ENCODE data around the gene RPS3.

RPS3 gene

DNA sequence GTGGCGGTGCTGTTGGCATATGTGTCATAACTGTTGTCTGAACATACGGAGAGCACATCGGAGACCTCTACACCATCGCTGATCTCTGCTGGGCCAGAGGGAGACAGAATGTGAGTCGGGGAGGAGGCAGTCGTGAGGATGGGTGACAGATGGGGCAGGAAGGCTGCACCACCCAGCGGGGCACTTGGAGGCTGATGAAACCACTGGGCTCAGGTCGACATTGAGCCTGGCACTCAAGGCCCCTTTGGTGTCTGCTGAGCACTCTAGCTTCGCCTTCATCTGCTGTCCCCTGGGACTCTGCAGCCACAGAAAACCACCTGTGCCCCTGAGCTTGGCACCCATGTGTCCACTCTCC lies 36.2 kb downstream of the RPS3 start:
- no peak for DNase-seq (ENCODE audit: low read depth)

DNA sequence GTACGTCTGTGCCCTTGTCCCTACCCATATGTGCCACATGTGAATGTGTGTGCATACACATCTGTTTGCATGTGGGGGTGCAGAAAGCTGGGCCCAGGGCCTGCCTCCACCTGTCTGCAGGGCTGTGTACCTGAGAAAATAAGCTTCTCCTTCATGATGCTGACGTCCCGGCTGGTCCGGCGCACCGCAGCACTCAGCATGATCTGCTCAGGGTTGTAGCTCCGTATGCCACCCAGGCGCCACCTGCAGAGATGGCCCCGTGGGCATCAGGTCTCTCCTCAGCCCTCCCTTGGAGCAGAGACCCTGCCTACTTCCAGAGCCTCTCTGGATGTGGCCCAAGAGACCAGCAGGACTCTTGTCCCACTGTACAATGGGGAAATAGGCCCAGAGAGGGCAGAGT lies 37.5 kb downstream of the RPS3 start:
- no peak for DNase-seq (ENCODE audit: low read depth)

DNA sequence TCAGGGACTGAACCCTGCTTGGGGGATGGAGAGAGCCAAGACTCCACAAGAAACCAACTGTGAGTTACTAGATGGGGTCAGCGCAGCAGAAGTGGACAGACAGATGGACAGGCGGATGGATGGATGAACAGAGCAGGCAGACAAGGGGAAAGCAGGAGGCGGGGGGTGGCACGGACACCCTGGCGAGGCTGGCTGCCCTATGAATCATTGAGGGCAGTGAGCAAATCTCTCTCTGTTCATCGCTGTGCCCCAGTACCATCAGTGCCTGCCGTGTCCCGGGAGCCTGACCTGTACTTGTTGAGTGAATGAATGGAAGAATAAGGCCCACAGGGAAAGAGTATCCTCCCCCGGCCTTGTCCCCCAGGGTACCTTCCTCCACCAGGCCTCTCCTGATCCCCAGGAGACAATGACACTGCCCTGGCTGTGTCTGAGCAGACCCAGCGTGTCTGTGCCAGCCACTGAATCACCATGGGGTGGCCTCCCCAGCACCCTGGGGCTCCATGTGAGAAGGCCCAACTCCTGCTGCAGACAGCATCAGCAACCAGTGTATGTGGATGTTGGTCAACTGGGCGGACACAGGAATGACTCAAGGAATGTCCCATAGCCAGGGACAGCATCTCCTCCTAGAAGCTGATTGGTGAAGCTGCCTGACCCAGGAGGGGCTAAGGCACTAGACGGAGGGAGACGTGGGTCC lies 38.8 kb downstream of the RPS3 start:
- no peak for DNase-seq (ENCODE audit: low read depth)

DNA sequence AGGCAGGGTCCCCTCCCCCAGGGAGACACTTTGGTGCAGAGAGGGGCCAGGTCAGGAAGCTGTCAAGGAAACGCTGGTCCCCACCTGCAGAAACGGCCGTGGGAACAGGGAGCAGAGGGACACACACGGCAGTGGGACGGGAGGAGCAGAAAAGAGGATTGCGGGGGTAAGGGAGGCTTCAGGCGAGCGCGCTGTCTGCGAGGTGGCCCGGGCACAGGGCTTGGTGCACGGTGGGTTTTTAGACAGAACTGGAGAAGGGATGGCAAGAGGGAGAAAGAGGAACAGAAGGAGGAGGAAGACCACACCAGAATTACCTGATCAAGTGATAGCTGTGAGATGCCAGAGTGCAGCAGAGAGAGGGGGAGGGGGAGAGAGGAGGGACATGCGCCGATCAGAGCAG lies 39.7 kb downstream of the RPS3 start:
- DNase-seq (ENCODE audit: low read depth) = no peak

DNA sequence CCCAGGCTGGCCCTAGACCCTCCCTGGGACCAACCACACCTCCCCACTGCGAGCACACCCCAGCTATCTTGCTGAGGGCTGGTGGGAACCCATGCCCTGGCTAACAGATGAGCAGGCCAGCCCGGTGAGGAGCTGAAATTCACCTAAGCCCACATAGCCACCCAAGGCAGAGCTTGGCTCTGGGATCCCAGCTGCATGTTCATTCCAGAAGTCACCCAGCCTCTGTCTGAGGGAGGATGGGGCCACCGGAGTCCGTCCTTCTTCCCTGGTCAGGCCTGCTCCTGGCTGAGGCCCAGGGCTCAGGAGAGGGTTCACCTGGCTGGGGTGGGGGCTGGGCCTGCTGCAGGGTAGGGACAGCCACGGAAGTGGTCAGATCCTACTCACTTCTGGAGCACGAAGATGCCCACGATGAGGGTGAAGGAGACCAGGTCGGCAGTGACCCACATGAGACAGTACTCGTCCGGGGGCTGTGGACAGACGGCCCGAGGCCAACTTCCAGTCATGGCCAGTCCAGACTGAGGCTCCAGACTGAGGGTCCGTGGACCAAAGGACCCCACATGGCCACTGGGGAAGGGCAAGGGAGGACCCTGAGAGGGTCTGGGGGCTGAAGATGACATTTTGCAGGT lies 40.3 kb downstream of the RPS3 start:
- no peak for DNase-seq (ENCODE audit: low read depth)

DNA sequence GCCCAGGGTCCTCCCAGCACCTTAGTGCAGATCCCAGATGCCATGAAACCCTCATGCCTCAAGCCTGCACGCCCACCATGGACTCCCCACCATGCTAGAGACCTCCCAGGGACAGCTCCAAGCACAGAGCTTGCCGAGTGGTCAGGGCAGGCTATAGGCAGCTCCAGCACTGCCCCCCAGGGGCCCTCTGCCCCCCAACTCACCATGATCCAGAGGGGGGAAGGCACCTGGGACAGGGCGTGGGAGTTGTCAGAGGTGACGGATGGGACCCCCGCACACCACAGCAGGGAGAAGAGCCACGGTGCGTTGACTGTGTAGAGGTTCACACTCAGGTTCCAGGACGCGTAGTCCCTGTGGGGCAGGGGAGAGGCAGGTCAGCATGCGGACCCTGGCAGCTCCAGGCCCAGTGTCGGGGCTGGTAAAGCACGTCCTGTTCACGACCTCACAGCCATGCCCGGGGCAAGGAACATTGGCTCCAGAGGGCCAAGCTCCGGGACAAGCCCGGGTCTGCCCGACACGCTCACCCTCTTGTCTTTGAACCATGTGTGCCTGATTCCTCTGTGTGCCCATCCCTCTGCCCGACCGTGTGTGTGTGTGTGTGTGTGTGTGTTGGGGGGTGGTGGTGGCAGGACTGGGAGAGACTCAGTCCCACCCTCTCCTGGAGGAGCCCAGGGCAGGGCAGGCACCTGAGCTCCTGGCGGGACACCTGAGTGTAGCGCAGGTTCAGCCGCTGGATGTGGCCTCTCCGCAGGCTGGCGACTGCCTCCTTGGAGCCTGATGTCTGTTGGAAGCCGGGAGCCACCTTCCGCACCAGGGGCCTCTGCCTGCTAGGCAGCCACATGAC lies 41.9 kb downstream of the RPS3 start:
- no peak for DNase-seq (ENCODE audit: low read depth)

DNA sequence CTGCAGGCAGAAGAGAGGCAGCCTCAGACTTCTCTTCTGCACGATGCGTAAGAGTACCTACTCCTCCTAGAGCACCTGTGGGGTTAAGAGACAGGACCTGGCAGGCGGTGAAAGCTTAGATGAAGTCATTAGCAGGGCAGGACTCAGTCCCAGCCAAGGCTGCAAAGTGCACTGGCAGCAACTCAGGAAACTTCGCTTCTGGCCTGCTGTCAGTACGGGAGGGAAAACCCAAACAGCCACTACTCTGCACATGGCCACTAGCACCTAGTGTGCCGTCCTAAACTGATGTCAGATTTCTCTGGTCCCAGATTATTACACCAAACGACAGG lies 42.5 kb downstream of the RPS3 start:
- no peak for DNase-seq (ENCODE audit: low read depth)

DNA sequence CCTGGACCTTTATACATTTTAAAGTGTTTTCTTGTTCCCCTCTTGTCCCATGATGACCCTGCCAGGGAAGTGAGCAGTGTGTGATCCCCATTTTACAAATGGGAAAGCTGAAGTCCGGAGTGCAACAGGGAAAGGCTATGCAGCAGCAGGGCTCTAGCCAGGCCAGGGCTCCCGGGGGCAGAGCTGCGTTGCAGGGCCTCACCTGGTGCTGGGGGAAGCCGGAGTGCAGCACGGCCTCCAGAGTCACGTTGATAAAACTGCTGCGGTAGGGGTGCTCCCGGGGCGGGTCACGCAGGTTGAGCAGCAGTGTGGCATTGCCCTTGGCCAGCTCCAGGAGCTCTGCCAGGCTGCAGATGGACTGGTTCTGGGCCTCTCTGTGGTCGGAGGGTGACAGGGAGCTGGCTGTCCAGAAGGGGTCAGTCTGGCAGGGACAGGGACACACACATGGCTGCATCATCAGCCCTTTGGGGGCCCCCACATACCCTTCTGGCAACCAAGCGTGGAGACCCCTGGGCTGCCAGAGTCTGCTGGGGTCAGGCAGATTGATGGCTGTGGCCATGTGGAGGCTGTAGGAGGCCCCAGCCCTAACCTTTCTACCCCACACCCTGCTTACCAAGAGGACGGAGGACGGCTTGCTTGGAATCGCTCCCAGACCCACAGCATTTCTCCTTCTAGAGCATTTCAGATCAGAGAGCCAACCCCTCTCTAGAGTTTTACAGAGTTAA lies 43.0 kb downstream of the RPS3 start:
- no peak for DNase-seq (ENCODE audit: low read depth)

DNA sequence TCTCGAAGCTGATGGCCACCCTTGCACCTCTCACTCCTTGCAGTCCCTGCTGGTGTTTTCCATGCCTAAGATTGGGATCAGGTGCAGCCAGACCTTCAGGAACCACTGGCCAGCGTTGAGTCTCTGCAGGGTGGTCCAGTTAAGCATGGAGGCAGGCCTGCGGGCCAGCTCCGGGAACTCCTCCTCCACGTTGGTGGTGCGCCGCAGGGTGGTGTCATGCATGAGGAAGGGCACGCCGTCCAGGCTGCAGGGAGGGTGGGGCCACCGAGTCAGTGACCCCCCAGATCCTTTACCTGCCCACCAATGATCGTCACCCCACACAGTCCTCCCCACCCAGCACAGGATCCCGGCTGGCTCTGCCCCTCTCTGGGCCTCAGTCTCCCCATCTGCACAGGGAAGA lies 43.7 kb downstream of the RPS3 start:
- DNase-seq (ENCODE audit: low read depth) = no peak

DNA sequence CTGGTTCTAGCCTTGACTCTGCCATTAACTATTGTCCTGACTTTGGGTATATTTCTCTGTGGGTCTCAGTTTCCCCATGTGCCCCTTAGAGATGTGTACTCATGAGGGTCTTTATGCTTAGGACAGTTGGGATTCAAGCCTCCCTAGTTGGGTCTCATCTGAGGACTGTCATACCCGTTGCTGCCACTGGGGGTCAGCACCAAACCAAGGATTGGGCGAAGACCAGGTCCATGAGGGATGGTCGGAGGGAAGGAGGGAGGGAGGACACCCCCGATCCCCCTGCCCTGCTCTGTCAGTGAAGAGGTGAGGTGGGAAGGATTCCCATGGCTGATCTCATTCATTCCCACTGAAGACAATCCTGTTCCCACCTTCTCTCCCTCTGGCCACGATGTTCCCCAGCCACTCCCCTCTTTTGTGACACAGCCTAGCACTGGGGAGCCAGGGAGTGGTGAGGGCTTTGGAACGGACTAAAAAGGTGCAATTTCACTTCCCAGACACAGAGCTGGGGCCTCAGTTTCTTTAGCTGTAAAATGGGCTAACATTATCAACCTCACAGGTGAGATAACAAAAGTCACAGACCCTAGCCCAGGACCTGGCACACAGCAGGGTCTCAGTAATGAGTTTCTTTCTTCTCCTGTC lies 46.1 kb downstream of the RPS3 start:
- DNase-seq (ENCODE audit: low read depth) = no peak

DNA sequence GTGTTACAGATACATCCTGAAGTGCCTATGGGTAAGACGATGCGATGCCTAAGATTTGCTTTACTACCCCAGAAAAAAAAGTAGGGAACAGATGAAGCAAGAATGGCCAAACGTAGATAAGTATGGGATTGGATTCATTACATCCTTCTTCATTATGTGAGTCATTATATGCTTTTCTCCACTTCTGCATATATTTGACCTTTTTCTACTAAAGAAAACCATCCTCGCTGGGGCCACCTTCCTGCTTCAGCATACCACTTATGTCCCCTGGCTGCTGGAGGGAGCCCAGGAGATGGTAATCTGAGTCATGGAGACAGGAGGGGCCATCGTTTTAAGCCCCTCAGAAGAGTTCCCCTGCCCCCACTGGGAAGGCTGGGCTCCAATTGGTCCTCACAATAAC lies 48.1 kb downstream of the RPS3 start:
- no peak for DNase-seq (ENCODE audit: low read depth)

DNA sequence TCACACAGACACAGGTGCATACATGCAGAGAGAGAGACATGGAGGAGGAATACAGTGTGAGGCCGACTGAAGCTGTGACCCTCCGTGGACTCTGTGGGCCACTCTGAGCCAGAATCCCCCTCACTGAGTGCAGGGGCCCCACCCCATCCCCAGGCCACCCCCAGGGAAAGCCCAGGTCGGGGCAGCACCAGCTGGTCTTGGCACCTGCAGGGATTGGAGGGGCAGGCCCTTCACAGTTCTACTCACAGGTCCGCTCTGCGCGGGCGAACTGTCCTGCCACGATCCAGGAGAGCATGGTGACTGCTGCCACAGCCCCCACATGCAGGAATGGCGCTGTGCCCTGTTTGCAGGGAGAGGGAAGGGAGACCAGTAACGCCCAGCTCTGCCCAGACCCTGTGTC lies 50.0 kb downstream of the RPS3 start:
- DNase-seq (ENCODE audit: low read depth) = no peak

DNA sequence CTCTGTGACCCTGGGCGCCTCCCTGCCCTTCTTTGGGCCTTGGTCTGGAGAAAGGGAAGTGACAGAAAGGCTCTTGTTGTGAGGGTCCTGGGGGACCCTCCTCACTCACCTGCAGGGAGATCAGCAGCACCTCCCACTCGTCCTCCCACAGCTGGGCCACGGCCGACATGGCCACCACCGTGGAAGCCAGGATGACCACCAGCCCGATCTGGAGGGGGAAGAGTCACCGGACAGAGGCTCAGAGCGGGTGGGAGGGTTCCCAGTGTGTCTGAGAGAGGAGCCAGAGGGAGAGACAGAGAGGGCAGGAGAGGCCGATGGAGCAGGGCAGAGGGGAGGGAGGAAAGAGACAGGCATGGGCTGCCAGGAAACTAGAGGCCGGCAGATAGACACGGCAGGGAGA lies 50.5 kb downstream of the RPS3 start:
- DNase-seq (ENCODE audit: low read depth) = no peak

DNA sequence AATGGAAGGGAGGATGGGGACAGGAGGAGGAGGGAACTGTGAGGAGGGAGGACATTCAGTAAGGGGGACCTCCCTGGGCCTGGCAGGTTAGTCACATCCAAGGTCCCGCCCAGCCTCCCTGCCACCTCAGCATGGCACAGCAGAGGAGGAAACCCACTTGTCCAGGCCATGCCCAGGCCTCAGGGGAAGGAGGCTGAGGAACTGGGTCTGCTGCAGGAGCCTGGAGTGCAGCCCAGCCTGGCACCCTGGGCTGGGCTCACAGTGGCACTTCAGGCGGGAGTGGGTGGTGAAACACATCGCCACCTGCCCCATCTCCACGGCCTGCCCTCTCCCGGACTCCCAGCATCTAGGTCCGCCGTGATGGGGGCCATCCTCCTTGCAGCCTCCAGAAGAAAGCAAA lies 50.9 kb downstream of the RPS3 start:
- DNase-seq (ENCODE audit: low read depth) = no peak

DNA sequence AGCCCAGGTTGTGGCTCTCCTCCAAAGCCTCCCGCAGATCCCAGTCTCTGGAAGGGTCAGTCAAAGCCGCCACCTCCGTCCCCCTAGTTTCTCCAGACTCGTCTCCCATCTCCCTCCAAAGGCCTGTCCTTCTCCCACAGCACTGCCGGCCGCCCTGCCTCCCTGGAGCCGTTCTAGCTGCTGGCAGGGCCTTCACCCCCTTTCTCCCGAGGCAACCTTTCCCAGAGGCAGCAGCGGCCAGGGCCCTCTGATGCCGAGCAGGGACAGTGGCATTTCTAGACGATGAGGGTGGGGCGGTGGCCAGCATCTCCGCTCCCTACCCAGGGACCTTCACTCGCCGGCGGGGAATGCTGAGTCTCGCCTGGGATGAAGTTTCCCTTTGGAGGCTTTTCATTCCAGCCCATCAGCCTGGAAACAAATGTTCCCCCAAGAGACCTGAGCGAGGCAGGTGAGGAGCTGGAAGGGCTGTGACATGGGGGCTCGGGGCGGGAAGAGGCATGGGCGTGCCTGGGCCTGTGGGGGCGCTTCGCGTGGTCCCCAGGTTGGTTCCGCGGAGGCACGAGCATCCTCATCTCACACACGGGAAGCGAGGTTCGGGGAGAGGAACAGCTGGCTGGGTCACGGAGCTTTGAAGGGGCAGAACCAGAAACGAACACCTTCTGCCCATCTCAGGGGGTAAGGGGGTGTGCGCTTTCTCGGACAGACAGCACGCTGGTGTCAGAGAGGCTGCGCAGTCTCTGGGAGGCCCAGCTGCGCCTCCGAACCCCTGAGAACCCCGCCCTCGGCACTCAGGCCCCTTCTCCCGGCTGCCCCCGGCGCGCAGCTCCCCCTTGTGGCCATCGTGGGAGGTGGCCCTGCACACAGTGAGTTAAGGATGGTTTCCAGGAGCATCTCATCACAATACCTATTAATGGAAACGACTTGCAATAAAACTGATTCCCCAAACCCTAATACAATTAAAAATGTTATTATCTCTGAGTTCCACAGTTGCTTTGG lies 51.8 kb downstream of the RPS3 start:
- no peak for DNase-seq (ENCODE audit: low read depth)

DNA sequence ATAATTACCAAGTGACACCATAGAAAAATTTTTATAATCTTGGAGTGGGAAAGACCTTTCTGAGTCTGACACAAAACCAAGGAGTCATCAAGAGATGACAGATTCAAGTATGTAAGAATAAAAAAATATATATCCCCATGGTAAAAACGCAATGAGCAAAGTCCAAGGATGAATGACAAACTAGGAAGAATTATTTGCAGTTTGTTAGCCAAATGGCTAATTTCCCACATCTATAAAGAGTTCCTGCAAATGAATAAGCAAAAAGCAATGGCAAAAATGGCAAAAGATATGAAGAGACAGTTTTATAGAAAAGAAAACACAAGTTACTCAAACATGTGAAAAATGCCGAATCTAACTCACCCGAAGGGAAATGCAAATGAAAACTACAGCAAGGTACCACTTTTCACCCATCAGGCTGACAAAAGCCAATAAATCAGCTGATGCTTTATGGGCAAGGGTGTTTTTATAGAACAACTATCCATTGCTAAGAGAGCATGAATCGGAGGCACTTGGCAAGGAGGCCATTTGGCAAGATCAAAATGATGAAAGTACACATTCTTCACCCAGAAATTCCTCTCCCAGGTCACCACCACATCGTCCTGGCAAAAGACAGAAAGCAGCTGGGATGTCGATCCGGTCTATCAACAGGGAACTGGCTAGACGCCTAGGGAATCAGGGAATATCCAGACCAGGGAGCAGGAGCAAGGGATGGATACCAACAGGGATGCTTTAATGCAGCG lies 54.8 kb downstream of the RPS3 start:
- peak; percentile 95 for DNase-seq (ENCODE audit: low read depth)

DNA sequence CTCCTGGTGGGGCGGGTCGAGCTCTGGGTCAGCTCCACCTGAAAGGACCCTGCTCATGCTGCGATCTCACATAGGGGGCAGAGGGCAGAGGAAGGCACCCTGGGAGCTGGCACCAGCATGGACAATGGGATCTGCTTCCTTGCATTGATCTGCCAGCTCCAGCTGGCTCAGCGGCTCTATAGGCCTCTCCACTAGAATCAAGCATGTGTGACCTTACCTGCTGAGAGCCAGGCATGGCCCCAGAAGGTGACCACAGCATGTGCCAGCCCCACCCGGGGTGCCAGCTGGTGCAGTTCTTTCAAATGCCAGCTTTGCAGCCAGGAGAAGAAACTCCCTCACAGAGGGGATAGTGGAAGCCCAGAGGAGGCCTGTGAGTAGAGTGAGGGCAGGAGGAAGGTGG lies 55.7 kb downstream of the RPS3 start:
- no peak for DNase-seq (ENCODE audit: low read depth)
